ENCODE data around the gene CSTB.

Gene CSTB

DNA sequence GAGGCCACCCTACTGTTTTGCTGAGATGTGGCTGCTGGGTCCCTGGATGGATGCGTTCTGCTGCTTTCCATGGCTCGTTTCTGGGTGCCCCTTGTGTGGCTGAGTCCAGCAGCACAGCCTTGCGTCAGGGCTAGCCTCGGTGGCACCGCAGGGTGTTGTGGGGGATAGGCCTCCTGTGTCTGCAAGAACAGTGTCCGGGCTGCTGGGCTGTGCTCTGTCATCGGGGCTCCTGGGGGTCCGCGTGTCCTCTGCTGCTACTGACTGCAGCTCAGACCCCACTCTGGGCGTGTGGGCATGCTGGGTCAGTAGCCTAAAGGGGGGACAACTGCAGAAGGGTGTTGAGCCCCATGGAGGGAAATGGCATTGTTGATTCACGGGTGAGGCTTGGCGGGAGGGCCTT lies 18.2 kb upstream of the CSTB start:
- peaks cover 44 to 89% of the 10 kb centered on the region in 2 experiments for H3K36me3 ChIP-seq (ENCODE audit: control insufficient read depth in 2 of 2, insufficient read depth in 1 of 2, low read length in 2 of 2)
- CTCF ChIA-PET, result no interaction called here

DNA sequence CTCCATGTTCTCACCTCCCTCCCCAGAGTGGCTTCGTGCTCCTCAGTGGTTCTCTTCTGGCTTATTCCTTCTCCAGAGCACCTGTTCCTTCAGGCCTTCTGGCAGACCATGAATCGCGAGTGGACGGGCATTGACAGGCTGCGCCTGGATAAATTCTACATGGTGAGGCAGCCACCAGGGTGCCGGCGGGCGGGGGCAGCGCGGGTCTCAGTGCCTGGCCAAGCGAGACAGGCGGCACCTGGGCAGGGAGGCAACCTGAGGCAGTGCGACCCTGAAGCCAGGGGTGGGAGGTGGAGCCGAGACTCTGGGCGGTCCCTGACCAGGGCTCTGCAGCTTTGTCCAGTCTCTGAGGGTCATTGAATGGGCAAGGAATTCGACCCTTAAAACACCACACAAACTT lies 17.1 kb upstream of the CSTB start:
- Histone ChIP-seq H3K27ac (ENCODE audit: extremely low read depth, low read depth, low read length) (no peak overlapping the region), H3K4me3 (ENCODE audit: low read depth, low read length) (no peak overlapping the region), H3K36me3 (ENCODE audit: control insufficient read depth in 2 of 2, insufficient read depth in 1 of 2, low read length in 2 of 2) (peaks cover 41 to 79% of the 10 kb centered on the region in 2 experiments), H3K4me1 (ENCODE audit: control insufficient read depth, insufficient read depth, low read length) (peaks cover 8% of the 10 kb centered on the region), H3K9me3 (ENCODE audit: control insufficient read depth, insufficient read depth, low read depth, low read length) (no peaks in the 10 kb centered on the region)
- POLR2A ChIA-PET, result no interaction called here
- TF ChIP-seq FEZF1 (tag by site-specific recombination; IDR thresholded peaks at IDR 0.05), result no peak
- TF ChIP-seq SP7 (tag by site-specific recombination; IDR thresholded peaks at IDR 0.05), result no peak
- no peak for TF ChIP-seq KLF1 (tag by site-specific recombination; IDR thresholded peaks at IDR 0.05)
- TF ChIP-seq ZNF510 (tag by site-specific recombination; IDR thresholded peaks at IDR 0.05; ENCODE audit: insufficient replicate concordance), result no peak
- no peak for TF ChIP-seq ZNF629 (tag by site-specific recombination; IDR thresholded peaks at IDR 0.05)
- TF ChIP-seq PRDM1 (tag by site-specific recombination; IDR thresholded peaks at IDR 0.05), result no peak
- no peak for TF ChIP-seq ZNF544 (tag by site-specific recombination; IDR thresholded peaks at IDR 0.05)
- no peak for TF ChIP-seq ZNF155 (tag by site-specific recombination; IDR thresholded peaks at IDR 0.05)
- TF ChIP-seq MZF1 (tag by site-specific recombination; IDR thresholded peaks at IDR 0.05; ENCODE audit: borderline replicate concordance), result no peak
- TF ChIP-seq ZNF146 (tag by site-specific recombination; IDR thresholded peaks at IDR 0.05), result no peak
- TF ChIP-seq, protein P1, sequence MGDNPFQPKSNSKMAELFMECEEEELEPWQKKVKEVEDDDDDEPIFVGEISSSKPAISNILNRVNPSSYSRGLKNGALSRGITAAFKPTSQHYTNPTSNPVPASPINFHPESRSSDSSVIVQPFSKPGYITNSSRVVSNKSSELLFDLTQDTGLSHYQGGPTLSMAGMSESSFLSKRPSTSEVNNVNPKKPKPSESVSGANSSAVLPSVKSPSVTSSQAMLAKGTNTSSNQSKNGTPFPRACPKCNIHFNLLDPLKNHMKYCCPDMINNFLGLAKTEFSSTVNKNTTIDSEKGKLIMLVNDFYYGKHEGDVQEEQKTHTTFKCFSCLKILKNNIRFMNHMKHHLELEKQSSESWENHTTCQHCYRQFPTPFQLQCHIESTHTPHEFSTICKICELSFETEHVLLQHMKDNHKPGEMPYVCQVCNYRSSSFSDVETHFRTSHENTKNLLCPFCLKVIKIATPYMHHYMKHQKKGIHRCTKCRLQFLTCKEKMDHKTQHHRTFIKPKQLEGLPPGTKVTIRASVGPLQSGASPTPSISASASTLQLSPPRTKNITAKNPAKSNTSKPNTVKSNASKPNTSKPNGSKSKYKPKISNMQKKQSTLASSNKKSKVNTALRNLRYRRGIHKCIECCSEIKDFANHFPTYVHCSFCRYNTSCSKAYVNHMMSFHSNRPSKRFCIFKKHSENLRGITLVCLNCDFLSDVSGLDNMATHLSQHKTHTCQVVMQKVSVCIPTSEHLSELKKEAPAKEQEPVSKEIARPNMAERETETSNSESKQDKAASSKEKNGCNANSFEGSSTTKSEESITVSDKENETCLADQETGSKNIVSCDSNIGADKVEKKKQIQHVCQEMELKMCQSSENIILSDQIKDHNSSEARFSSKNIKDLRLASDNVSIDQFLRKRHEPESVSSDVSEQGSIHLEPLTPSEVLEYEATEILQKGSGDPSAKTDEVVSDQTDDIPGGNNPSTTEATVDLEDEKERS (tag by site-specific recombination; IDR thresholded peaks at IDR 0.05), result no peak
- CTCF ChIA-PET, result interaction anchor here (0.6 to 1.8 kb wide), 3 partner anchors 18 to 182 kb away, joined by 3 to 5 read pairs (median 4); no protein-coding TSS in a partner anchor

More for the DNA sequence above, 18.2 kb upstream of the CSTB start:
- no peak for TF ChIP-seq KLF1 (tag by site-specific recombination; IDR thresholded peaks at IDR 0.05)
- peak; percentile 40; the same call in 1 of the 2 replicates for TF ChIP-seq ZIC2 (tag by site-specific recombination; IDR thresholded peaks at IDR 0.05)
- TF ChIP-seq SP7 (tag by site-specific recombination; IDR thresholded peaks at IDR 0.05), result no peak
- POLR2A ChIA-PET, result interaction anchor here (1.1 kb wide), 1 partner anchor 13 kb away, joined by 4 read pairs; no protein-coding TSS in a partner anchor
- Histone ChIP-seq H3K4me1 (ENCODE audit: control insufficient read depth, insufficient read depth, low read length) (peaks cover 8% of the 10 kb centered on the region), H3K27ac (ENCODE audit: extremely low read depth, low read depth, low read length) (no peak overlapping the region), H3K4me3 (ENCODE audit: low read depth, low read length) (no peak overlapping the region), H3K9me3 (ENCODE audit: control insufficient read depth, insufficient read depth, low read depth, low read length) (no peaks in the 10 kb centered on the region)

DNA sequence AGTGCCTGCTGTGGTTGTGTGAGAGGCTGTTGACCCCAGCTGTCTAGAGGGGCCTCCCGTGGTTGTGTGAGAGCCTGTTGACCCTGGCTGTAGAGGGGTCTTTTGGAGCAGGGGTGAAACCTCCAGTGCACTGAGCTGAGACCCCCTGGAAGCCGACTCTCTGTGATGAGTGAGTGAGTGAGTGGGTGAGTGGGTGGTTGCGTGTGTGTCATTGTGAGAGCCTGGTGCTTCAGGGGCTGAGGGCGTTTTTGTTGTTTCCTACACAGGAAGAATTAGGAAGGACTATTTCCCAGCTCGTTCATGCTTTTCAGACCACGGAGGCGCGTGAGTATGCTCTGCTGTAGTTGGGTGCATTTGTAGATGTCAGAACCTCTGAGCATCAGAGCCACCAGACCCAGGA lies 16.3 kb upstream of the CSTB start:
- ChIA-PET POLR2A (no interaction called here), CTCF (interaction anchor here (0.6 to 1.8 kb wide), 3 partner anchors 19 to 183 kb away, joined by 3 to 5 read pairs (median 4); no protein-coding TSS in a partner anchor)
- Histone ChIP-seq H3K36me3 (ENCODE audit: control insufficient read depth in 2 of 2, insufficient read depth in 1 of 2, low read length in 2 of 2) (peaks cover 41 to 71% of the 10 kb centered on the region in 2 experiments), H3K4me3 (ENCODE audit: low read depth, low read length) (no peak overlapping the region), H3K27ac (ENCODE audit: extremely low read depth, low read depth, low read length) (no peak overlapping the region), H3K4me1 (ENCODE audit: control insufficient read depth, insufficient read depth, low read length) (peaks cover 8% of the 10 kb centered on the region), H3K9me3 (ENCODE audit: control insufficient read depth, insufficient read depth, low read depth, low read length) (no peaks in the 10 kb centered on the region)
- TF ChIP-seq KLF8 (tag by site-specific recombination; IDR thresholded peaks at IDR 0.05) (no peak), EGR2 (tag by site-specific recombination; IDR thresholded peaks at IDR 0.05; ENCODE audit: low read depth) (peak; percentile 96), ZNF707 (tag by site-specific recombination; IDR thresholded peaks at IDR 0.05) (no peak), ZFHX2 (tag by site-specific recombination; conservative IDR thresholded peaks at IDR 0.05) (peak; percentile 87), ZIC2 (tag by site-specific recombination; IDR thresholded peaks at IDR 0.05) (no peak), ZNF544 (tag by site-specific recombination; IDR thresholded peaks at IDR 0.05) (no peak)
